ENCODE data around the gene ERAP2.

- TF ChIP-seq CTCF (IDR thresholded peaks at IDR 0.05), result no peak
- no peak for TF ChIP-seq POLR2AphosphoS5 (IDR thresholded peaks at IDR 0.05)
- TF ChIP-seq POLR2A (IDR thresholded peaks at IDR 0.05), result no peak
- TF ChIP-seq EP300 (IDR thresholded peaks at IDR 0.05; ENCODE audit: low read depth), result no peak
Measured at GRCh38 chr5:96871686-96872085, 4.6 kb upstream of the ERAP2 start.

All from transverse colon (tissue), 4 donors.